HG03342 (cell line): Measurements from ENCODE around the gene OSM.

Experiments
- ATAC-seq: cut with Tn5 transposase; IDR thresholded peaks from one replicate; pipeline ENCODE4 v1.9.1; 2021; ENCODE audit warnings: mild to moderate bottlenecking, moderate library complexity; ENCODE audit not compliant: unreplicated experiment

The OSM gene

GRCh38 chr22:30266445-30267381 lies at the start of gene OSM:
Gene OSM (minus strand): TSS chr22:30266851. CDS start chr22:30266799, 52 bp downstream.
- no peak for ATAC-seq

DNA sequence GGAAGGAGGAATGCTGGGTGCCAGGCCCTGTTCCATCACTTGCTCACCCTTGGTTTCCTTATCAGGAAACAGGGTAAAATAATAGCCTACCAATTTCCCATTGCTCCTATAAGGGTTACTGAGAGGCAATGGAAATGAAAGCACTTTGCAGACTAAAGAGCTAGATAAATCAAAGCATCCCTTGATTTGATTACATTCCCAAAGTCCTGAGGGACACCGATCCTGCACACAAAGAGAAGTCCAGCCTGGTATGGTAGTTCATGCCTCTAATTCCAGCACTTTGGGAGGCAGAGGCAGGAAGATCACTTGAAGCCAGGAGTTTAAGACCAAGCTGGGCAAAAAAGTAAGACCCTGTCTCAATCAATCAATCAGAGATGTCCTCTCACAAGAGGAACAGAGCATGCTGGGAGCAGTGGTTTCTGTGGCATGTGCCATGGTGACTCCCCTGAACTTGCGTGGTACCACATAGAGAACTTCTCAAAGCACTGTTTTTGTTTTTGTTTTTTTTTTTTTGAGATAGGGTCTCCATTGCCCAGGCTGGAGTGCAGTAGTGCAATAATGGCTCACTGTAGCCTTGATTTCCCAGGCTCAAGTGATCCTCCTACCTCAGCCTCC lies 49.4 kb upstream of the OSM start:
- ATAC-seq: no peak

- no peak for ATAC-seq
Measured at GRCh38 chr22:30314915-30315314, 48.3 kb upstream of the OSM start.

- no peak for ATAC-seq
Measured at GRCh38 chr22:30313527-30314363, 47.1 kb upstream of the OSM start.

GRCh38 chr22:30312053-30312452 lies 45.4 kb upstream of the OSM start:
- ATAC-seq: no peak

DNA sequence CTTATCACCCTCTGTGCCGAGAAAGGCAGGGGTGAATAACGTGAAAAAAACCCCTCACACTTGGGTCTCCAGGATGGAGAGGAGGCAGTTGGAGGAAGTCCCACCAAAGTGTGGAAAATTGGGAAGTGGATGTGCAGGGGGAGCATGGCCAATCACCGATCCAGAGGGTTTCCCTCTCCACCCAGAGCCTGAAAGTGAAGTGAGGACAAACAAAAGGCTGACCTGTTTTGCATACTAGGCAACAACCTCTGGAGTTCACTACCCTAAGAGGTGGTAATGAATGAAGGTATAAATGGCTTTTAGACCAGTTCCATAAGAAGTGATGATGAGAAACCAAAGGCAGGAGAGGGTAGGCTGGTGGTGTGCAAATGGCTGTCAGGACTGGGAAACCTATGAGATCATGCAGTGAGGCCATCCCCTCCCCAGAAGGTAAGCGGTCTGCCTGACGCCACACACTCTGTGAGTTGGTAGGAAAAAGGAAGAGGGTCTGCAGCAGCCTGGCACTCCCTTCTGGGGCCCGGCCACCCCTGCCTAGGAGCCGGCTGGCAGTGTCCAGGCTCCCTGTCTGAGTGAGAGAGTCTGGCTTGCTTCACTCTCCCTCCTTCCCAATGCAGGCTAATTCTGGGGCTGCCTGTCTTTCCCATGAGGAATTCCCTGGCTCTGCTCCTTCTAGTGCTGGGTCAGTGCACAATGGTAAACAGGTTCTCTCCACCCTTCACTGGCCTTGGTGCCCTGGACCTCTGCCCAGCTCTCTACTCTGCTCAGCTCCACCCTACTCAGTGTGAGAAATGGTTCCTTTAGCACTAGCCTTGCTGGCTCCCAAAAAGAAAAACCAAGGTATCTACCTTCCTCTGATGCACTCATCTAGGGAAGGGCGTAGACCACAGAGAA lies 44.5 kb upstream of the OSM start:
- ATAC-seq: no peak

- ATAC-seq: peak; percentile 39
Measured at GRCh38 chr22:30309951-30310741, 43.5 kb upstream of the OSM start.

GRCh38 chr22:30308518-30309230 lies 42.0 kb upstream of the OSM start:
- no peak for ATAC-seq

DNA sequence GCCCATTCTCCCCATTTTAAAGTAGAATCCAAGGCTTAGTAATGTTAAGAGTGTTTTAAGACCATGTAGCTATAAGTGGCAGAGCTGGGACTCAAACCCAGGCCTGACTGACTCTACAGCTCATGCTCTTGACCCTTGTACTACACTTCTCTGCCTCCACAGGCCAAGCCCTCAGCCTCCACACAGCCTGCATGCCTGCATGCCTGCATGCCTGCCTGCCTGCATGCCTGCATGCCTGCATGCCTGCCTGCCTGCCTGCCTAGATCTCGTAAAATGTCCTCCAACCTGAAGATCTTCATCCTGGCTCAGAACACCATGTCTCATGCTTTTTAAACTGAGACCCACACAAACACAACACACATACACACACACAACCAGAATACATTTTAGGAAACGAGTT lies 41.4 kb upstream of the OSM start:
- no peak for ATAC-seq

GRCh38 chr22:30307041-30307574 lies 40.5 kb upstream of the OSM start:
- ATAC-seq: no peak

DNA sequence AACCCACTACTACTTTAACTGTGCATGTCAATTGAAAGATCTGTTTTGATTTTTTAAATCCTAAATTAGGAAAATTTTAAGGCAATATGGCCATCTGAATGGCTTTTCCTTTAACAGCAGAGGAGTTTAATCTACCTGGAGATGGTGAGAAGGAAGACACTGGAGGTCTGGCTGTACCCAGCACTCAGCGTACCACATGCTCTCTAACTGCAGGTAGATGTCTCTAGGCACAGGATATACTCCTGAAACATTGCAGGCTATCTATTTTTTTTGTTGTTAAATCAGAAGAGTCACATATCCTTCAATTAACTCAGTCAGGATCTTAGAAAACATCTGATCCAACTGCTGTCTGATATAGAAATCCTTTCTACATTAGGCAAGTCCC lies 40.0 kb upstream of the OSM start:
- no peak for ATAC-seq

- no peak for ATAC-seq
Measured at GRCh38 chr22:30305906-30306626, 39.4 kb upstream of the OSM start.

- peak; percentile 38 for ATAC-seq
Measured at GRCh38 chr22:30305519-30305905, 38.9 kb upstream of the OSM start.

- ATAC-seq: no peak
Measured at GRCh38 chr22:30304495-30305244, 38.0 kb upstream of the OSM start.

GRCh38 chr22:30302810-30303138 lies 36.1 kb upstream of the OSM start:
- ATAC-seq: no peak

DNA sequence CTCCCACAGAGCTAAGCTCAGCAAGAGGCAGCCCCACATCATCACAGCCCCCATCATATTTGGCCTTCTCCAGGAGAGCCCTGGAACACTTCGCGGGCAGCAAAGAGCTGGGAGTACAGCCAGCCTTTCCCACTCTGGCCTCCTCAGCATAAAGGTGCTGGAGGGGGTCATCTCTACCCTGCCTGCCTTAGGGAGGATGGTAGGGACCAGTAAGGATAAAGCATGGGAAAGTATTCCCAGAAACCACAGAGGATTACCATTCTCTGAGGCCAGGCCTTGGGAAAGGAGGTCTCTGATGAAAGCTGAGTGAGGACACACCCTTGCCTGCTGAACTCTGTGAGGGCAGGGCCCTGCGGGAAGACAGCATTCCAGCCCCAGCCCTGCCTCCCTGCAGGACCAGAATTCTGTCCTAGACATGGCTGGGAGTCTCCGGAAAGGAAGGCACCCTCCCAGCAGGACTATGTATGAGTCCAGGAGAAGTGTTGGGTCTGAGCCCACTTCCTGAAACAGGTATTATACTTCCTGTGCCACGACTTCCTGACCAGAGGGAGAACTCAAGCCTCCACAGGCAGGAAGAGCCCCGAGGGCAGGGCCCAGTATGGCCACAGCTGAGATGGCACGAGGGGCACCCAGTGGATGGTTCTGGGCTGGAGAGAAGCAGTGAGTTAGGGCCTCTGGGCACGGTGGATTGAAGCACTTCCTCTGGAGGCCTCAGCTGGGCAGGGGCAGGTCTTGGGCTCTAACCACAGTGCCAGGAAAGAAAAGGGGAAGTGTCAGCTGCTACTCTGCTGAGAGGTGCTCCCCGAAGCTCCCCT lies 35.6 kb upstream of the OSM start:
- ATAC-seq: no peak

- ATAC-seq: no peak
Measured at GRCh38 chr22:30299322-30299721, 32.7 kb upstream of the OSM start.
